HepG2 (cell line): ENCODE results near the gene GBP3. TPM values are rescaled to one million over a fixed set of nuclear protein-coding genes. Genes with fewer than 3 reads are reported as not detected.
A peak's percentile ranks its signal among the peaks of the same experiment; 100 is the strongest.
"Not testable (repeated sequence)": the region's sequence is repeated elsewhere in the genome, so short reads cannot be mapped to it uniquely, and the experiment has no call there.

Experiments used
- ATAC-seq: fragments of 200-7000 bp; cut with Tn5 transposase; 3 replicates; pipeline ENCODE4 v1.9.1; 2020; ENCODE audit warnings: mild to moderate bottlenecking, moderate library complexity
- BruUV-seq: library from RNA; stranded (reverse); fragments of 400-500 nt; replicated peaks from 2 replicates; lab custom pipeline; 2021; lab: Mats Ljungman, UMichigan
- CTCF ChIA-PET: fragments of 300-600 bp; formaldehyde crosslinking; extraction: SDS; loops from one replicate; lab custom pipeline; 2021; ENCODE audit warnings: low total read pairs, inconsistent platforms, low intra/inter-chr PET ratio; lab: Yijun Ruan, JAX
- POLR2A ChIA-PET: fragments of 350-600 bp; sonication (Branson Sonifier 250); formaldehyde crosslinking; loops from one replicate; lab custom pipeline; 2020; ENCODE audit warnings: antibody characterized with exemption, inconsistent platforms; lab: Yijun Ruan, JAX
- DNase-seq: peaks from one replicate; pipeline ENCODE4 v3.0.0-alpha.2; 2015; ENCODE audit warnings: low spot score
- FAIRE-seq: peaks from 3 replicates; lab custom pipeline; 2011; peaks lifted over from hg19 to GRCh38; lab: Jason Lieb, UNC
- H2AFZ ChIP-seq: one replicate; pipeline ENCODE4 v1.6.1; 2011; ENCODE audit warnings: low read length, inconsistent platforms
- H3K27ac ChIP-seq: fragments of 300-600 bp; 3 replicates; pipeline ENCODE4 v1.8.0; 2011; ENCODE audit warnings: mixed run types, mild to moderate bottlenecking, mixed read lengths, low read length, inconsistent platforms; ENCODE audit not compliant: insufficient read depth; ENCODE audit errors: extremely low read length
- H3K27me3 ChIP-seq, 2 experiments: fragments of 200-600 bp in 1 of 2; 2 replicates in 1 of 2; 3 replicates in 1 of 2; pipeline versions ENCODE4 v1.6.0 to v1.8.0; 2011; ENCODE audit warnings: low read length in 2 of 2, mild to moderate bottlenecking in 2 of 2, moderate library complexity in 2 of 2, inconsistent platforms in 1 of 2; ENCODE audit not compliant: insufficient read depth in 2 of 2, control insufficient read depth in 1 of 2
- H3K36me3 ChIP-seq, 2 experiments: fragments of 200-600 bp in 1 of 2; replicated peaks in 1 of 2; 2 replicates in 1 of 2; 3 replicates in 1 of 2; pipeline versions ENCODE4 v1.5.1 to v1.8.0; 2011; ENCODE audit warnings: low read length in 2 of 2, inconsistent platforms in 1 of 2; ENCODE audit not compliant: insufficient read depth in 2 of 2, control insufficient read depth in 1 of 2
- H3K4me1 ChIP-seq: 2 replicates; pipeline ENCODE4 v1.5.1; 2012; ENCODE audit warnings: low read length, inconsistent platforms; ENCODE audit not compliant: insufficient read depth
- H3K4me2 ChIP-seq: 2 replicates; pipeline ENCODE4 v1.6.0; 2011; ENCODE audit warnings: low read depth, low read length, inconsistent platforms
- H3K4me3 ChIP-seq, 3 experiments: fragments of 200-600 bp in 1 of 3; sonication (generic), shearing (Covaris generic) in 1 of 3; replicated peaks in 1 of 3; 2 replicates each; pipeline ENCODE4 v1.5.1; 2011 to 2016; ENCODE audit warnings: low read length in 3 of 3, inconsistent platforms in 2 of 3, low read depth in 2 of 3, mild to moderate bottlenecking in 2 of 3, control low read depth in 1 of 3, mixed read lengths in 1 of 3; ENCODE audit not compliant: insufficient read depth in 1 of 3
- H3K79me2 ChIP-seq: one replicate; pipeline ENCODE4 v1.6.1; 2011; ENCODE audit warnings: low read length, inconsistent platforms; ENCODE audit not compliant: insufficient read depth
- H3K9ac ChIP-seq: 2 replicates; pipeline ENCODE4 v1.6.0; 2011; ENCODE audit warnings: mild to moderate bottlenecking, low read depth, low read length, inconsistent platforms; ENCODE audit not compliant: insufficient read depth
- H3K9me3 ChIP-seq: 2 replicates; pipeline ENCODE4 v1.5.1; 2012; ENCODE audit warnings: mild to moderate bottlenecking, low read length
- H4K20me1 ChIP-seq: 2 replicates; pipeline ENCODE4 v1.6.0; 2011; ENCODE audit warnings: inconsistent platforms, mild to moderate bottlenecking, low read length, moderate library complexity; ENCODE audit not compliant: insufficient read depth
- FOXJ3 ChIP-seq: sonication (generic); formaldehyde crosslinking; IDR thresholded peaks from 2 replicates; pipeline ENCODE4 v1.4.0; 2020; ENCODE audit warnings: missing genetic modification reagents, mild to moderate bottlenecking, borderline replicate concordance
- FOXM1 ChIP-seq: sonication (generic); formaldehyde crosslinking; IDR thresholded peaks from 2 replicates; pipeline ENCODE4 v1.5.0; 2020; ENCODE audit warnings: missing genetic modification reagents
- GLI4 ChIP-seq: sonication (generic); formaldehyde crosslinking; IDR thresholded peaks from 2 replicates; pipeline ENCODE4 v1.5.1; 2020; ENCODE audit warnings: missing genetic modification reagents, mild to moderate bottlenecking, moderate library complexity, borderline replicate concordance
- JUNB ChIP-seq: sonication (generic); formaldehyde crosslinking; IDR thresholded peaks from 2 replicates; pipeline ENCODE4 v1.8.0; 2022; ENCODE audit warnings: missing genetic modification reagents, mild to moderate bottlenecking, borderline replicate concordance
- REXO4 ChIP-seq: sonication (generic); formaldehyde crosslinking; IDR thresholded peaks from 2 replicates; pipeline ENCODE4 v1.8.0; 2022; ENCODE audit warnings: missing genetic modification reagents, mild to moderate bottlenecking, borderline replicate concordance
- ZFP91 ChIP-seq: sonication (generic); formaldehyde crosslinking; IDR thresholded peaks from 2 replicates; pipeline ENCODE4 v1.9.0; 2022; ENCODE audit warnings: missing genetic modification reagents, mild to moderate bottlenecking, borderline replicate concordance
- ZNF335 ChIP-seq: sonication (generic); formaldehyde crosslinking; IDR thresholded peaks from 2 replicates; pipeline ENCODE4 v1.4.0; 2020; ENCODE audit warnings: missing genetic modification reagents
- ZNF772 ChIP-seq: sonication (generic); formaldehyde crosslinking; IDR thresholded peaks from 2 replicates; pipeline ENCODE4 v1.5.0; 2020; ENCODE audit warnings: mild to moderate bottlenecking, missing genetic modification reagents
- WGBS: methylation state at CpG from one replicate; pipeline ENCODE4 v1.1.6; 2017; ENCODE audit warnings: low lambda C conversion rate; 5-methylcytosine and 5-hydroxymethylcytosine counted together
- in situ Hi-C: cut with HindIII; loops from 2 replicates; pipeline ENCODE4 v1.10.0; 2017; ENCODE audit warnings: low pct_unique_long_range_greater_than_20kb; ENCODE audit not compliant: extremely low pct_ligation_motif_present
- intact Hi-C: fragments of 100-400 bp; cut with micrococcal nuclease; formaldehyde crosslinking; loops from one replicate; pipeline ENCODE4 v1.10.0; 2022; ENCODE audit not compliant: unreplicated experiment
- polyA plus RNA-seq, 8 experiments: library from polyadenylated mRNA; depleted of rRNA in 3 of 8; stranded (reverse) in 7 of 8; unstranded in 1 of 8; fragments of >200 nt; fragmentation: Illumina TruSeq in 4 of 8; extraction: Trizol in 4 of 8; gene quantifications; 2 replicates each; pipeline versions ENCODE4 v1.2.1 to v1.2.3, GENCODE V29; 2011 to 2016; ENCODE audit warnings: low read depth in 4 of 8, missing spikeins in 1 of 8, mixed read lengths in 1 of 8; ENCODE audit not compliant: insufficient read depth in 1 of 8
- total RNA-seq, 5 experiments: library from RNA; depleted of rRNA; stranded (reverse); fragments of >200 nt; fragmentation: Illumina TruSeq; extraction: Trizol; gene quantifications; 2 replicates each; pipeline ENCODE4 v1.2.3, GENCODE V29; 2016; ENCODE audit warnings: low read depth in 1 of 5

Gene GBP3
- total and polyA plus RNA-seq, 2 of the 13 experiments (the other 11 are each of a cell fraction or from before 2014, with no cell fraction given): 0.16 to 0.46 TPM

DNA sequence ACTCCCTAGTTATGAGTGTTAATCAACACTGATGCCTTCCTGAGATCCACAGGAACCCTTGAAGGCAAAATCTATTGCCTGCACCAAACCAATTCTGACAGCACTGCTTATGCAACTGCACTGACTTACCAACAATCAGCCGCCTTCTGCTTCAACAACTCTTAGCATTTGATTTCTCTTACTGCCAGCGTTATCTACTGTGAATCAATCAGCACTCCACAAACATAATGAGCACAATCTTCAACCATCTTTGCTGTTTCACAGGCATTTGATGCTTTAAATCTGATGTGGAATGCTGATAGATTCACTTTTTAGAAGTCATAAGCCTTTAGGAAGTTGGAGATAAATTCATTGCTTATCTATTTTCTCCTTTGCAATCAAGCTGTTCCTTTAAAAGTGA is 41.2 kb downstream of the GBP3 start:
- WGBS: 98% methylated on average over 2 of the region's 2 CpGs
- DNase-seq, H3K27ac ChIP-seq, CTCF ChIA-PET, H3K9ac ChIP-seq, H3K27me3 ChIP-seq, H3K4me2 ChIP-seq, H2AFZ ChIP-seq, intact Hi-C loops, H3K9me3 ChIP-seq, ATAC-seq, H3K4me3 ChIP-seq, FAIRE-seq, in situ Hi-C loops: not testable (repeated sequence)
- Histone ChIP-seq H3K79me2 (peaks cover 44% of the 10 kb centered on the region), H3K4me1 (peaks cover 51% of the 10 kb centered on the region), H3K36me3 (peaks cover 3 to 27% of the 10 kb centered on the region in 2 experiments; a peak in 3 of 5 replicates), H4K20me1 (peaks cover 17% of the 10 kb centered on the region; the same call in 1 of the 2 replicates)
- TSS peak; percentile 23 for BruUV-seq
- POLR2A ChIA-PET: interaction anchor here (1.2 kb wide), 1 partner anchor 10 kb away, joined by 3 read pairs; no protein-coding TSS in a partner anchor

DNA sequence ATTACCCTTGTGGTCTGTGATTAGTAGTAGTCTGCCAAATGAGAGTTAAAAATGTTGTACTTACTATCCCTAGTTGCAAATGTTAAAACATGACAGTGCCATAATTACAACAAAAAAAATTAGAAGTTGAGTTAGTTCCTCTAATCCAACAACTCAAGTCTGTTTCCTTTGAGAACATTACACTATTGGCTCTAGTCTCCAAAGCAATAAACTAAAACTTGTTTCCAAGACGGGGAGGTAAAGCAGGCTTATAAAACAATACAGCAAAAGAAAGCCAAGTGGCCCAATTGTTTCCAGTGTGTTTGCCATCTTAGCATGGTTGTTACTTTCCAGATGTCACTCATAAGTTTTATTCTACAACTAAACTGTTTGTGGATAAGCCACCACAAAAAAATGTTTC is 41.8 kb downstream of the GBP3 start:
- Histone ChIP-seq H3K9ac (no peak overlapping the region), H3K27me3 (no peaks in the 10 kb centered on the region), H3K4me1 (peaks cover 49% of the 10 kb centered on the region), H3K27ac (no peak overlapping the region), H3K4me2 (no peak overlapping the region), H3K4me3 (no peak overlapping the region), H4K20me1 (peaks cover 17% of the 10 kb centered on the region; the same call in 1 of the 2 replicates), H3K9me3 (no peaks in the 10 kb centered on the region), H2AFZ (no peak overlapping the region), H3K79me2 (peaks cover 41% of the 10 kb centered on the region), H3K36me3 (peaks cover 3 to 27% of the 10 kb centered on the region in 2 experiments; a peak in 3 of 5 replicates)
- ChIA-PET CTCF (no interaction called here), POLR2A (interaction anchor here (1.2 kb wide), 1 partner anchor 10 kb away, joined by 3 read pairs; no protein-coding TSS in a partner anchor)
- ATAC-seq (no peak), DNase-seq (no peak), FAIRE-seq (peak; percentile 23)
- BruUV-seq: no TSS peak
- 86% methylated on average over 1 of the region's 1 CpG for WGBS
- in situ Hi-C loops: no loop called here
- TF ChIP-seq ZFP91 (CRISPR knock-in tag) (no peak), ZNF335 (CRISPR knock-in tag) (no peak), ZNF772 (no peak), FOXM1 (CRISPR knock-in tag) (no peak), FOXJ3 (CRISPR knock-in tag) (no peak), JUNB (no peak), GLI4 (CRISPR knock-in tag) (no peak), REXO4 (CRISPR knock-in tag) (no peak)
- intact Hi-C loops: no loop called here
